ENCODE measurements around the gene WDHD1.
"Not testable (repeated sequence)": the region's sequence is repeated elsewhere in the genome, so short reads cannot be mapped to it uniquely, and the experiment has no call there.

The WDHD1 gene

DNA sequence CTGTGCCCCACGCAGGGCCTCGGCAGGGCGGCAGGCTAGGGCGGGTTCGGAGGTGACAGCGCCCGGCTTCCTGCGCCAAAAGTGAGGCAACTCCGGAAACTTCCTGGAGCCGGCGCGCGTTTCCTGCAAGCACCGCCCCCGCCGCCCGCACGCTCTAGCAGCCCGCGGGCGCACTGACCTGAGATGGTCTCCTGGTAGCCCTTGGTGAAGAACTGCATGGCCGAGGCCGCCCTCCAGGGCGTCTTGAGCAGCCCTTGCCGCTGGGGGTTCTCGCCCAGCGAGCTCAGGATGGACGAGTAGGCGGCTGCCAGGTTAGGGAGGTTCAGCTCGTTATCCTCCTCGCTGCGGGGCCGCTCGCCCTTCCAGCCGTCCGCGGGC, 124.8 kb downstream of the WDHD1 start:
- ATAC-seq: peak; percentile 66 to 68

DNA sequence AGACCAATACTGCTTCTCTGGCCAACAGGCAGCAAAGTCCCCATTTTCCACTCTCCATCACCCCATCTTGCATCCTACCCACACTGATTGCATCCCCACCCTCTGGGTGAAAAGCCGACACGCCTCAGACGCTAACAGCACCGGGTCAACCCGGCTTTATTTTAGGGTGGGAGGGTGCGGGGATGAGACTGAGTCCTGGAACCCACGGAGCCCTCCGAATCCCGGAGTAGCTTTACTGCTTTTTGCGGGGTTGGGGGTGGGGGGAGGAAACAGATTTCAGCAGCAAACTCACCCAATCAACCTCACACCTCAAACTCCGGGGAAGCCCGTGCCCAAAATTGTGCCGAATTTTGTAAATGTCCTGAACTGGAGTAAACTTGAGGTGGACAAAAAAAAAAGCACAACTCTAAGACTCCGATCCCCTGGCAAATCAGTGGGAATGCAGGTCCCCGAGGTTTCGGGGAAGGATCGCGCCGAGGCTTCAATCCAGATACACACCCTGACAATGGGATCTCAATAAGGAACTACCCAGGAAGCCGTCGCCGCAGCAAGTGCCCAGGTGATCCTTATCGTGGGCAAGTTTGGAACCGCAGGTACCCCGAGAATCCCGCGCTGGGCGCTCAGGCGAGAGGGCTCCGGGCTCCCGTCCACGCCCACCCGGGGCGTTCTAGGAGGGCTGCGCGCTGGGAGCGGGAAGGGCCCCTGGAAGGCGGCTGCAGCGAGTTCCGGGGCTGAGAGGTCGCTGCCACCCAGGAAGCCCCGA, 125.3 kb downstream of the WDHD1 start:
- no peak for ATAC-seq

- no peak for ATAC-seq
Measured at GRCh38 chr14:54899573-54899972, 127.3 kb downstream of the WDHD1 start.

- ATAC-seq: not testable (repeated sequence)
Measured at GRCh38 chr14:54897809-54898555, 128.9 kb downstream of the WDHD1 start.

- ATAC-seq: no peak
Measured at GRCh38 chr14:54895683-54896082, 131.2 kb downstream of the WDHD1 start.

DNA sequence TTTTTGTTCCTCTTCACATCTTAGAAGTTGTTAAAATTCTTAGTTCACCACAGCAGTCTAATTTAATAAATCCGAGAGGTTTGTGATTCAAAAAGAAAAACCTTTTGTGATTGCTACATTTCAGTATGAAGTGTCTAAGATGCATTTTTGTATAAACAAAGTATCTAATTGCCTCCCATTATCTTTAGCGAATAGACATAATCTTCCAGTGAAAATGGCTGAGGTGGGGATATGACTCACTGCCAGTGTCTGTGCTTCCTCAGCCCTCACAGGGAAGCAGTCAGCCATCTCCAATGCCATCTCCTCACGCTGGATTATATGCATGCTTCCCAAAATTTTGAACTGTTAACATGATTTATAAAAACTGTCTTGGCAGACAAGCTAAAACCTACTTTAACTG, 131.9 kb downstream of the WDHD1 start:
- peak in 1 of 2 donors; percentile 22 for ATAC-seq

DNA sequence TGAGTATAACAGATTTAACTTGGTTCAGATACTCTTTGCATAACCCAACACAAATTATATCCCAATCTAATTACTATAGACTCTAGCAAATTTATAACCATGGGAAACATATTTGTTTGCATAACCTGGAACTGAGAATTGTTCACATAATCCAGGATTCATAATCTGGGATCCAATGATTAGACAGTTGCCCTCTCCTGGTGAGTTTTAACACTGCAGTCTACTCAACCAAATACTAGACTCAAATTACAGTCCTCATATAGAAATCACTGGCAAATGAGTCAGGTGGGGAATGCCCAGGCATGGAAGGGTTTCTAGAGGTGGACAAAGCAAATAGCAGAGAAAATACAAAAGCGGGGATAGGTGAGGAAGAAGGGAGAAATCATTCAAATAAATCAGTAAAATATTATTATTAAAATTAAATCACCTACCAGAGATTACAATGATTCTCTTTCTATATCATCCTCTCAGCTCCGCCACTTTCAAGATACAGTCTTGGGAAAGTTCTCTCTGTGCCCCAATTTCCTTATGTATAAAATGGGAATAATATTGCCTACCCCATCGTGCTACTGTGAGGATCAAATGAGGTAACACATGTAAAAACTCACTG, 133.6 kb downstream of the WDHD1 start:
- ATAC-seq: peak; percentile 52 to 76

DNA sequence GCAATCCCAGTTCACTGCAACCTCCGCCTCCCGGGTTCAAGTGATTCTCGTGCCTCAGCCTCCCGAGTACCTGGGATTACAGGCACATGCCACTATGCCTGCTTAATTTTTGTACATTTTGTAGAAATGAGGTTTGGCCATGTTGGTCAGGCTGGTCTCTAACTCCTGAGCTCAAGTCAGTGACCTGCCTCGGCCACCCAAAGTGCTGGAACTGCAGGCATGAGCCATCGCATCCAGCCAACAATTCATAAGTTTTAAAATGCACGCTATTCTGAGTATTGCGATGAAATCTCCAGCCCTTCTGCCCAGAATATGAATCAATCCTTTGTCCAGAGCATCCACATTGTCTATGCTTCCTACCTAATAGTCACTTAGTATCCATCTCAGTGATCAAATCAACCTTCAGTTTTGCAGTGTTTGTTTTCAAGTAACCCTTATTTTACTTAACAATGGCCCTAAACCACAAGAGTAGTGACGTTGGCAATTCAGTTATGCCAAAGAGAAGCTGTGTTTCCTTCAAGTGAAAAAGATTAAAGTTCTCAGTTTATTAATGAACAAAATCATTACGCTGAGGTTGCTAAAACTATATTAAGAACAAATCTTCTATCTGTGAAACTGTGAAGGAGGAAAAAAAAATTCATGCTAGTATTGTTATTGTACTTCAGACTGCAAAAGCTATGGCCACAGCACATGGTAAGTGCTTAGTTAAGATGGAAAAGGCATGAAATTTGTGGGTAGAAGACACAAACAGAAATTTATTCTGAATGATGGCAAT, 135.2 kb downstream of the WDHD1 start:
- ATAC-seq: no peak

DNA sequence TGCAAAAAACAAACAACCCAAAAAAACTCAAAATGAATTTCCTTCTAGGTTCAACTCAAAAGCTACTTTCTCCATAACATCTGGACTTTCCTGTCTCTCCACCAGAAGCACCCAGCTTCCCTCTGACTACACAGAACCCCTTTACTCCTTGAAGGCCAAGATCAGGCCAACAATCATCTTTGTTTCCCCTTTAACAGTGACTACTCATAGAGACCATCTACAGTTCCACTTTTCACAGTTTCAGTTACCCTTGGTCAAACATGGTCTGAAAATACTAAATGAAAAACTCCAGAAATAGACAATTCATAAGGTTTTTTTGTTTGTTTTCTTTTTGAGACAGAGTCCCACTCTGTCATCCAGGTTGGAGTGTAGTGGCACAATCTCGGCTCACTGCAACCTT, 136.1 kb downstream of the WDHD1 start:
- no peak for ATAC-seq

DNA sequence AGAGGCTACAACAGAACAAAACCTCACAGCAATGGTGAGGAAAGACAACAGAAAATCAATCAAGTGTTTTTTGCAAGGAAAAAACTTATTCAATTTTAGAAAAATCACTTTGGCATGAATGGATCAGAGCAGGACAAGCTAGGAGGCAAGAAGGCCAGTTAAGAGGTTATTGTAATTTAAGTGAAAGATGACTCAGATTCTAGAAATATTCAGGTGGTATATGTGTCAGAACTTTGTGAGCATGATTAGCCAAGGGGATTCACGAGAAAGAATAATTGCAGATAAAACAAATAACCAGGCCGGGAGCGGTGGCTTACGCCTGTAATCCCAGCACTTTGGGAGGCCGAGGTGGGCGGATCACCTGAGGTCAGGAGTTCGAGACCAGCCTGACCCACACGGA, 137.0 kb downstream of the WDHD1 start:
- ATAC-seq: peak; percentile 57 to 60

Data from activated CD4-positive, CD25-positive, alpha-beta regulatory T cell treated with anti-CD3 and anti-CD28 coated beads, Interleukin-2, amount 50 U/mL, for 24 hours (primary cell).